Stimulated activated CD4-positive, alpha-beta T cell treated with anti-CD3 and anti-CD28 coated beads, Interleukin-12 subunit alpha, Interleukin-12 subunit beta, amount 100 ng/mL, for 24 hours (primary cell): ENCODE results near the gene KIAA0825.

Experiments used
- DNase-seq, 2 experiments: peaks; one replicate each; pipeline ENCODE4 v3.0.0-alpha.2; 2020; ENCODE audit warnings: low read depth in 2 of 2

The KIAA0825 gene

DNA sequence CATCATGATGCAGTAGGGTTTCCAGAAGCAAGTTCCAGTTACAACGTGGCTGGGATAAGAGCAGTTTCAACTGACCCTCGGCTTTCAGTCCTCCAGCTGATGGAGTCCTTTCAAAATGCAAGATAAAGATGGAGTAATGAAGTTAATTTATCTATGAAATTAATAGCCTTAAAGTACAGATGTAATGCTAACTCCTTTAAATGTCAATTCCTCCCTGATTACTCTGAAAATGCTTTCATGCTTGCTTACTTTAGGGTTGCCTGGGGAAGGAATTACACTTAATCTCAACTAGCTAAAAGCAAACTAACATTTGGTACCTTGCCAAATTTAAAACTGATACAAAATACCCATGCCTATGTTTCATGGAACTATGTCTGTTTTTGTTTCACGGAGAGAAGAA, 178.4 kb downstream of the KIAA0825 start:
- no peak for DNase-seq

- no peak for DNase-seq
These were observed 184.8 kb downstream of the KIAA0825 start for GRCh38 chr5:94433397-94434163.

GRCh38 chr5:94432499-94432898, 185.9 kb downstream of the KIAA0825 start:
- no peak for DNase-seq

DNA sequence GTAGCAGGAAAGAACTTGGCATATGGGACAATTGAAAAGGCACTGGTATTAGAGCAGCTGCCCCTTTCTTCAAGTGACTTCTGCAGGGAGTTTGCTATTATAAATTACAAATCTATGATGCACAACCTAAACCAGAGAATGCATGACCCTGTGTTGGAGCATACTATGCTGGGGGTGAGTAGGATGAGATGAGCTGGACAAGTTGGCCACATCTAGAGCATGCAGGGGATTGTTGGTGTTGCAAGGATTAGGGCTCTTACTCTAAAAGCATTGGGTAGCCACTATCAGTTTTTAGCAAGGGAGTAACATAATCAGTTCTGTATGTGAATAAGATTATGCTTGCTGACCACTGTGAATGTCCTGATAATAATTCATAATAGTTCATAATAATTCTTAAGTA, 186.7 kb downstream of the KIAA0825 start:
- DNase-seq = no peak

- DNase-seq = no peak
These were observed 188.8 kb downstream of the KIAA0825 start for GRCh38 chr5:94429566-94429965.

DNA sequence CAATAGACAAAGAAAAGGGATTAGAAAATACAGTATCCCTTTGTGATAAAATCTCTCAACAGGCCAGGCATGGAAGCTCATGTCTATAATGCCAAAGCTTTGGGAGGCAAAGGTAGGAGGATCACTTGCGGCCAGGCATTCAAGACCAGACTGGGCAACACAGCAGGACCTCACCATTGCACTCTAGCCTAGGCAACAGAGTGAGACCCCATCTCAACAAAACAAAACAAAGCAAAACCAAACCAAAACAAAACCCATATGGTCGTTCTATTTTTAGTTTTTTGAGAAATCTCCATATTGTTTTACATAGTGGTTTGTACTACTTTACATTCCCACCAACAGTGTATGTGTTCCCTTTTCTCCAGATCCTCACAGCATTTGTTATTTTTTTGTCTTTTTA, 193.0 kb downstream of the KIAA0825 start:
- DNase-seq = no peak

DNA sequence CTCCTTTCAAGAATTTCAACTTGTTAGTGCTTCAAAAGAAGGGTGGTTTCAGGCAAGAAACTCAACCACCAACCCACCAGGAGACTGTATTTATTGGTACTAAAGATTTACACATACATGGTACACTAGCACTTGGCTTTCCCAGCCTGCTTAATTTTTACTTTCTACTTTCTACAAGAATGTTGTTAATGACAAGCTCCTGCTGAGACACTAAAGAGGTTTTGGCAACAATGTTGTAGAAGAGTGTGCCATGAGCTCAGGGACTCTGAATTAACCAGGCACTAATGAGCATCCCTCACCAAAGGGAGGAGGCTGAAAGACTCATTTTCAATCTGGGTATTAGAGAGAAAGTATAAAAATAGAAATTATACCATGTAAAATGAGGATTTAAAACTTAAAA, 195.0 kb downstream of the KIAA0825 start:
- DNase-seq = no peak

DNA sequence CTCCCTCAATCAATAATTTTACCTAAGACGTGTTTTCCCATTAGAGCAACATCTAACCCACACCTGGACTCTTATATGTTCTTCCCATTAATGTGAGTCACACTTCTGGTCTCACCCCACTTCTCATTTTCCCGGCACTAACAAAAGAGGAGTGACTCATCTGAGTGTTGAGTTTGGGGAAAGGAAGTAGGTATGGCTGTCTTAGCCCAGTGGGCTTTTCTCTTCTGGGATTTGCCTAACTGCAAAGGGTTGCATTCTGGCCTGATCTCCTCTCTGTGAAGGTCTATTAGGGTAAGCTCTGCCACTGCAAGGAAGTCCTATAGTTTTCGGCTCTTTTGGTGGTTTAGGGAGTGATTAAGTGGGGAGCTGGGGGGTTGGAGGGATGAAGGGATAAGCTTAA, 195.6 kb downstream of the KIAA0825 start:
- no peak for DNase-seq

DNA sequence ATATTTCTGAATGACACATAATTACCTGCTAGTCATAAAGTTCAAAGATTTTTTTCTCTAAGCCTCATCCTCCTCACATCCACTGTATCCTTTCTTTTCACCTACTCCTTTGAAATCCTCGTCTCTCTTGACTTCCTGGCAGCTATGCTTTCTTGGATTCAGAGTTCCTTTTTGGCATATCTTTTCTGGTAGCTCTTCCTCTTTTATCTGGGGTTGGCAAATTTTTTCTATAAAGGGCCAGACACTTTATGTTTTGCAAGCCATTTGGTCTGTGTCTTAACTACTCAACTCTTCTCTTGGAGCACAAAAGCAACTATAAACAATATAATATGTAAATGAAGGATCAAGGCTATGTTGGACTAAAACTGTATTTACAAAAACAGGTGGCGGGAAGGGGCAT, 197.5 kb downstream of the KIAA0825 start:
- DNase-seq = no peak

DNA sequence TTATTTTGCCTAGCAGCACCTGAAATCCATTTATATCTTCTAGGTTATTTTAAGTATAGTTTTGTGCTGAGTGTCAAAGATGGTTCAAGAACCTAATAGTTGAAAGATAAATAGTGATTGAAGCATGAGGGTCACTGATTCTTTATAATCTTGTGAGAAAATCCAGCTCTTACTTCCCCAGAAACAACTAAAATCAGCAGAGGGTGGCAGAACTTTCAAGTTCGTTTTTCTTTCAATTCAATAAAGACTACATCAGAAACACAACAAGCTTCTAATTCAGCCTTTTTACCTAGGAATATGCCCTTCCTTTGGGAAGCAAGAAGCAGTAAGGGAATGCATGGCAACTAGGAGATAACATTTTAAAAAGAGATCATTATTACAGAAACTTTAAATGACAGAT, 202.6 kb downstream of the KIAA0825 start:
- no peak for DNase-seq

GRCh38 chr5:94409440-94409839, 209.0 kb downstream of the KIAA0825 start:
- DNase-seq = no peak

- no peak for DNase-seq
These were observed 211.4 kb downstream of the KIAA0825 start for GRCh38 chr5:94407023-94407422.

DNA sequence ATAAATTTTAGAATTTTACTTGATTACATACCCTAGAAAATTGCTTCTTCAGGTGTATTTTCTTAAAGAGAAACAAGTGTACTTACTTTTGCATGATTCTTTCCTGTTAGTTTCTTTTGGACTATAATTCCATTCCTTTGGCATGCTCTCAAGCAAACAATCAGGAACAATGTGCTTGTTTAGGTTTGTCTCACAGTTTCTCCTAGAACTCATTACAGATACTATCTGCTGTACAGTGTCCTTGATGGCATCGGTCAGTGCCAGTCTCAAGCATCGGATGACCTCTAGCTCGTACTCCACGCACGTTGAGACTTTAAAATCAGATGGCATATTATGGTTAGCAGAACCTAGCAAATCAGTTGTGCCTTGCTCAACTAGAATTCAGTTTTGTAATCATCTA, 214.9 kb downstream of the KIAA0825 start:
- DNase-seq = no peak

DNA sequence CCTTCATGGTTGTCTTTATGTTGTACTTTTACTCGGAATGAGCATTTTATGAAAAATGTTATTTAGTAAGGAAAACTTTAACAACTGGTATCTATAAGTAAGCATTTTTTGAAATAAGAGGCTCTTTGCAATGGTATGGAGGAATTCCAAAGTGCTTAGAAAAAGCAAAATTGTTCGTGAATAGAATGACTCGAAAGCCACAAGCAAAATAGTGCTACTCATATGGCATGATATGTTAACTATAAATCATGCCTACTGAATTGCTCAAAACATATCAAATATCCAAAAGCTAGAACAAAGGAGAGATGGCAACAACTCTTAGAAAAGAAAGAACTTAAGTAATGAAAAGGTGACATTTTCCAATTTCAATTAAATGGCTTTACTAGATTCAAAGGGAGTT, 216.3 kb downstream of the KIAA0825 start:
- DNase-seq = no peak

DNA sequence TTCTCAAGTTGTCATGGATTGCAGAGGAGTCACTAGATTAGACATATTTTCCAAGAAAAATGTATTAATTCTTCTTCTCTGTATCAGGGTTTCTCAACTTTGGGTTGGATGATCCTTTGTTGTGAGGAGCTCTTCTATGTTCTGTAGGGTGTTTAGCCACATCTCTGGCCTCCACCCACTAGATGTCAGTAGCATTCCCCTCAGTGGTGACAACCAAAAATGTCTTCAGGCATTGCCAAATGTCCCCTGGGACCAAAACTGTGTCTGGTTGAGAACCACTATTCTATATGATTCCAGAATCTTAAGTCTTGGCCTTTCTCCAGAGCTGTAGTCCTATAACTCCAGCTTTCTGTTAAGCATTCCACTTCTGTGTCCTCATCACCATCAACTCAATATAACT, 220.9 kb downstream of the KIAA0825 start:
- DNase-seq = no peak

- no peak for DNase-seq
These were observed 221.7 kb downstream of the KIAA0825 start for GRCh38 chr5:94396687-94397086.

- no peak for DNase-seq
These were observed 222.9 kb downstream of the KIAA0825 start for GRCh38 chr5:94395468-94395867.

DNA sequence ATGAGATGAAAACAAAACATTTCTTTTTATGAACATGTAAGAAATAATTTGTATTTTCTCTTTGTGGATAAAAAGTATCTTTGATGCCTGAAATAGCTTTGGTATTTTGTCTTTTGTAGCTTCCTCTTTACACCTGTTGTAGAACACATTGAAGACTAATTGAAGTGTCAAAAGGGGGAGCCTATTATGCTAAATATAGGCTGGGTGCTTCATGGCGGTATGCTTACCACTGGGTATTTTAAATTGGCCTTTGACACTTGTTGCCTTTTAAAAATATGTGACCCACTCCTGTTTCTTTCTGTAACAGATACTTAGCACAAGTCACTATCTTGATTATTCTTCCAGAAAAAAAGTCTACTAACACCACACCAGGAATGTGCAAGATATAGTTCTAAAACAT, 226.4 kb downstream of the KIAA0825 start:
- no peak for DNase-seq

DNA sequence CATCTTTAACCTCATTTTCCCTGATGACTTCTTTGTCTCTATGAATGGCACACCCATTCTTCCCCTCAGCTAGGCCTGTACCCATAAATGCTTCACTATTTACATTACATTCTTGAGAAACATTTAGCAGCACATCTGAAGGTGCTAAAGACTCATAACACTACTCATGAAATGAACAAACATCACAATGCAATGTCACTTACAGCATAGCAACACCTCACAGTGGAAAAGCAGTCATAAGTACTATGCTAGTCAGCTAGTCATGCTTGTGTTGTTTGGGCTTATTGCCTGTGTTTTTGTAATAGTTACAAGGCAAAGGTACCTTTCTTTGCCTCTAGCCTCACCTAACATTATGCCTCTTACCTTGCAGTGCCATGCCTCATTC, 228.9 kb downstream of the KIAA0825 start:
- DNase-seq = no peak

DNA sequence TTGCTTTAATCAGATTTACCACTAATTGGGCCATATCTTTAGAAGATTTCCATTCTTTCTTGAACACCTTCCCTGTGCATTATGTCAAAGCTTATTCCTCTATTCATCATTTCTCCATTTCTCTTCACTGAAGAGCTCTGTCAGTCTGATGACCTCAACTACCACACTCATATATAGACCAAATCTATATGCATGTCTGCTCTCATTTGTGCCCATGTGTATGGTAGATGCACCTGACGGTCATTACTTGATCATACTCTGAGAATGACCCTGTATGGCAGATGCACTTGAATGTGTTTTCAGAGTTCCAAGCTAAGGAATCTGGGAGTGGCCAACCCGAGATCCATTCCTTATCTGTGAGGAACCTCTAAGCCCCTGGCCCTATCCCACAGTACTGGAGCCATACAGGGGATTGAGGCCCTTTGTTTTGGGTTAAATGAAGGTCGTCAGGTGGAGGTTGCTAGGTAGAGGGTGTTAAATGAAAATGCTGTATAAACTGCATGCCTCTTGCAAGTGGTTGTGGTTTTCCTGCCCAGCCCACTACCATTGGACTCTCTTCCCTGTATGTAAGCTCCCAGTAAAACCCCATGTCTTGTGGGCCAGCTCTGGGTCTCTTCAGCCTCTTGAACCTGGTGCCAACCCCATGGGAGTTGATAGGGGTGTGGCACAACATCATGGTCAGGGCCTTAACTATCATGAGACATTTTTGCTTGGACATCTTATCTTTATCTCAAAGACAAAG, 229.5 kb downstream of the KIAA0825 start:
- DNase-seq = no peak

- no peak for DNase-seq
These were observed 232.6 kb downstream of the KIAA0825 start for GRCh38 chr5:94385767-94386166.

GRCh38 chr5:94378062-94378461, 240.3 kb downstream of the KIAA0825 start:
- DNase-seq = no peak

- no peak for DNase-seq
These were observed 241.6 kb downstream of the KIAA0825 start for GRCh38 chr5:94376672-94377345.
